HG03060 (cell line): ENCODE data around the gene EIF1.
A peak's percentile ranks its signal among the peaks of the same experiment; 100 is the strongest.
"Not testable (repeated sequence)": the region's sequence is repeated elsewhere in the genome, so short reads cannot be mapped to it uniquely, and the experiment has no call there.

Source experiments
- ATAC-seq: cut with Tn5 transposase; IDR thresholded peaks from one replicate; pipeline ENCODE4 v1.9.1; 2021; ENCODE audit warnings: low read depth, moderate number of reproducible peaks; ENCODE audit not compliant: unreplicated experiment

The EIF1 gene

DNA sequence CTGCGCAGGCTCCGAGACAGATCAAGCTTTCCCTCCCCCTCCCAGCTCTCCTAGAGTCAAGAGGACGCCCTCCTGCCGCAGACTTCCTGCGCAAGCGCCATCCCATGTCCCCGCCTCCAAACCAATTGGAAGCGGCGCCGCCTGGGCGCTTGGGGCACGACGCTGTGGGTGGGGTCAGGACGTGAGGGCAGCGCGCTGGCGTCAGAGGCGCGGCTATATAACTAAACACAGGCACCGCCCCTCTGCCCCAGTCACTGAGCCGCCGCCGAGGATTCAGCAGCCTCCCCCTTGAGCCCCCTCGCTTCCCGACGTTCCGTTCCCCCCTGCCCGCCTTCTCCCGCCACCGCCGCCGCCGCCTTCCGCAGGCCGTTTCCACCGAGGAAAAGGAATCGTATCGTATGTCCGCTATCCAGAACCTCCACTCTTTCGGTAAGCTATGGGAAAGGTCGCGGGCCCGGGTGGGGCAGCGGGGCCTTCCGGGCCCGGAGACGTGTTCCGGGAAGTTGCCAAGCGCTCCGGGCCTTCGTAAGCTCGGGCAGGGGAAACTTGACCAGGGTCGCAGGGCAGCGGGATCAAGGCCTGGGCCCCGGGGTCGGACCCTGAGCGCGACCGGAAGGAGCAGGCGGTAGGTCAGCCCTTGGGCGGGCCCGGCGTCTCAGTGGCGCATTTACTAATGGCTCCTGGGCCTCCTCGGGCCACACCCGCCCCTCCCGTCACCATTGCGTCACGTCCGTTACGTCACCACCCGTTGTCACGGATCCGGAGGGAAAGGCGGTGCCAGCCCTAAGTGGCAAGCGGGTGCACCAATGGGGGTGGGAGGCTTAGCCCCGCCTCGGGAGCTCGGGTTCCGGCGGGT is at the start of gene EIF1:
EIF1 (plus strand) TSS at position 245 of the 856 bp plus-strand sequence; CDS start at position 399, 154 bp downstream.
- ATAC-seq = peak; percentile 42

DNA sequence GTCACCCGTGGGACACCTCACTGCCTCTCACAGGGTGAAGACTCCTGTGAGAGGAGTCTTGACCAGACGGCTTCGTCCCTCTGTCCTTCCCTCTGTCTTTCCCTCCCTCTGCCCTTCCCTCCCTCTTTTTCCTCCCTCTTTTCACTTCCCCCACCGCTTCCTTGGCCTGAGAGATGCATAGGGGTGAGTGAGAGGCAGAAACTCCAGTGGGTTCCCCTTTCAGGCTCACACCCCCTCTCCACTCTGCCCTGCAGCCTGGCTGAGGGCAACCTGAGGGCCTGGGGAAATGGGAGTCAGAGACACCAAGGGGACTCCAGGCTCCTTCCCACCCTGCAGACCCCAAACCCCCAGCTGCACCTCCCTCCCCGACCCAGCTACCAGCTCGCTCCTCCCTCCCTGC is 49.7 kb upstream of the EIF1 start:
- ATAC-seq = no peak

DNA sequence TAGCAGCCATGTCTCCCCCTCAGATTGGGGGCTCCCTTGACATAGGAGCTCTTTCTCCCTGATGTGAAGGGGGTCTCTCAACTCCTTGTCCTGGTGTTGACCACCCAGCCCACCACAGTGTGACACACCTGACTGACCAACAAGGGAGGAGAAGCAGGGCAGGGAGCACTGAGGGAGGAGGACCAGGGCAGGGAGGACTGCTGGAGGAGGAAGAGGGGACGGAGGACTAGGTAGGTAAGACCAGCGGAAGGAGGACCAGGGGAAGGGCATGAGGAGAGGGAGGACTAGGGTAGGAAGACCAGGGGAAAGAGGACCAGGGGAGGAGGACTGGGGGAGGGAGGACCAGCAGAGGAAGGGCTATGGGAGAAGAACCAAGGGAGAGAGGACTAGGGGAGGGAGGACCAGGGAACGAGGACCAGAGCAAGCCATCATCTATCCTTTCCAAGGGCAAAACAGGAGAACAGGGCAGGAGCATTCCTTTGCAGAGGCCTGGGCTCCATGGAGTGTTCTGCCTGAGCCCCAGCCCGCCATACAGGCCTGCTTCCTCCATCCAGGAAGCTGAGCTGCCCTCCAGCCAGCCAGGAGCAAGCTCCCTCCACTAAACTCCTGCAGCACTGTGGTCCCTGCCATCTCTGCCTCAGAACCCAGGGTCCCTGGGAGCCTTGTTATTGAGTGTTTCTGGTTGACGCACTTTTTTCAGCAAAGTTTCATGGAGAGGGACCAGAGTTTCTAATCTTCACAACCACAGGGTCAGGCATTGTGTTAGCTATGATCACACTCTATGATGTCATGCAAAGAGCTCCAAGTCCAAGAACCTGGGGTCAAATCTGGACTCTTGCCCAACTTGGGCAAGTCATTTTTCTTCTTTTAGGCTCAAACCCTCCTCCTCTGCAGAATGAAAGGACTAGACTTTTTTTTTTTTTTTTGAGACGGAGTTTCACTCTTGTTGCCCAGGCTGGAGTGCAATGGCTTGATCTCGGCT is 48.9 kb upstream of the EIF1 start:
- no peak for ATAC-seq

DNA sequence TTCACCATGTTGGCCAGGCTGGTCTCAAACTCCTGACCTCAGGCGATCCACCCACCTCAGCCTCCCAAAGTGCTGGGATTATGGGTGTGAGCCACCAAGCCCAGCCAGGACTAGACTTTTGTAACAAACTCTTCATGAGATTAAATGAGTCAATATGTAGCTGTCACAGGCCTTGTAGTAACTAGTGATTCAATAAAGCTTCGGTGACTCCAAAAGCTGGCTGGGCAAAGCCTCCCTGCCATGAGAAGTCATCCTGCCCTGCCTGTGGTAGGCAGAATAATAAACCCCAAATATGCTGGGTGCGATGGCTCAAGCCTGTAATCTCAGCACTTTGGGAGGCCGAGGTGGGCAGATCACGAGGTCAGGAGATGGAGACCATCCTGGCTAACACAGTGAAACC is 48.1 kb upstream of the EIF1 start:
- ATAC-seq = not testable (repeated sequence)

DNA sequence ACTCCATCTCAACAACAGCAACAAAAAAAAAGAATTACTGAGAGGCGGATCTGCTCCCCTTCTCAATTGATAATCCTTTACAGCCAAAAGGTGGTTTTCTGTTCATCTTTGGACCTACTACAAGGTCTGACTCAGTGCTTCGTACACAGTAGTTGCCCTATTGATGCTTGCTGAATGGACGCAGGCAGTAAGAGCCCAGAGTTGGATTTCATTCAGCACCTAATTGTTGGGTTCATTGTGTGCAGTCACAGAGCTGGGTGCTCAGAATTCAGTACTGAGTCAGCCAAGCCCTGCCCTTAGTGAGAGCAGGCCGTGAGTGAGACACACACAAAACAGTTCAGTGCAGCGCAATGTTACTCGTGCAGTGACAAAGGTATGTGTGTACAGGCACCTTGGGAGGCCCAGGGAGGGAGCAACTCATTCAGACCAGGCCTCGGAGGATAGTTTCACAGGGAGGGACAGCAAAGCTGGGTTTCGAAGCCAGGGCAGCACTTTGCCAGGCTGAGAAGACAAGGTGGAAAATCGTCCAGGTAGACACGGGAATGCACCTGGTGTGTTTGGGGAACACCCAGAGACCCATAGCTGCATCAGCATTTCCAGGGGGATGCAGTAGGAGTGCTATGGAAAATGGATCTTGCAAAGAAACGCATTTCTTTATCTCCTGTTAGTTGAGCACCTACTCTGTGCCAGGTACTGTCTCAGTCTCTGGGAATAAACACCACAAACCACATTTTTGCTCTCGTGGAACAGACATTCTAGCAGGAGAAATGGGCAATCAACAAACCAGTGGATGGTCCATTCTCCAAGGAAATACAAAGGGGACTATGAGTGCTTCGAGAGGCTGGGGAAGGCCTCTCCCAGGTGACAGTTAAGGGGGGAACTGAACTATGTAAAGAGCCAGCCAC is 46.2 kb upstream of the EIF1 start:
- ATAC-seq = no peak

DNA sequence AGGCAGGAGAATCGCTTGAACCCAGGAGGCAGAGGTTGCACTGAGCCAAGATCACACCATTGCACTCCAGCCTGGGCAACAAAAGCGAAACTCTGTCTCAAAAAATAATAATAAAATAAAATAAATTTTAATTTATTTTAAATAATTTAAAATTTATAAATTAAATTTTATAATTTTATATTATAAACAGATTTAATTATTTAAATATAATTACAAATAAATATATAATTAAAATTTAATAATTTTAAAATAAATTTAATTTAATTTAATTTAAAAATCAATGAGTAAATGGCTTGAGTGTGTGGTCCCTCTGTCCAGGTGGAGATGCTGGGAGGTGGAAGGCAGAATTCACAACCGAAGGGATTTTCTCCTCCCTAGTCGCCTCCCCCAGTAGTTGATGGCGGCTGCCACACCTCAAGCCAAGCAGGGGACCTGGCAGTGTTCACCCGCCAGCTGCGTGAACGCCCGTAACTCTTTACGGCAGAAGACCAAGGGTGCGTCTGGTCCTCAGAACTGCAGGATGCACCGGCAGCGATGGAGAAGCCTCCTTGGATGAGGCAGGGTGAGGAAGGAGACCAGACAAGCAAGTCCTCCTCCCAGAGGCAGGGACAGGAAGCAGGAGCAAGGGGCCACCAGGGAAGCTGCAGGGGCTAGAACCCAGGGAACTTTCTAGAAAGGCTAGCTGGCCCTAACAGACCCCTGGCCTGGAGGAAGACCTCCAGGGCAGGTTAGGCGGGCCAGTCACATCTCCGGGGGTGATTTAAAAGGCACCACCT is 41.5 kb upstream of the EIF1 start:
- no peak for ATAC-seq

DNA sequence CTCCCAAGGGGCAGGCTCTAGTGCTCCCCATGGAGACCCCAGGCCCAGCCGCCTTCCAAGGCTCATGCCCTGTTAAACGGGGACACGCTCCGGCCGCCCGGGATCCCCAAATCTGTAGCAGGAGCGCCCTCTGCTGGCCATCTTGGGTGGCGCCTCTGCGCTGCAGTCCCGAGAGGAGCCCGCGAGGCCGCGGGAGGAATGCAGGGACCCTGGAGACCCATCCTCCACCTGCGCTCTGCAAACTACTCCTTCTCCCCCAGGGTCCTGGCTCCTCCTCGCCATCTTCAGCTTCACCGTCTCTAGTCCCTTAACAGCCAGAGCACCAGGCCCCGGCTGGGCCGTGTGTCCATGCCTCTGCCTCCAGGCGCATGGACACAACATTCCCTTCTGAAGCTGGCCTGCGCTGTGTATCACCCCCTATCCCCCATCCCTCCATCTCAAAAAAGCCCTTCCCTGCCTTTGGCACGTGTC is 40.7 kb upstream of the EIF1 start:
- ATAC-seq = no peak

DNA sequence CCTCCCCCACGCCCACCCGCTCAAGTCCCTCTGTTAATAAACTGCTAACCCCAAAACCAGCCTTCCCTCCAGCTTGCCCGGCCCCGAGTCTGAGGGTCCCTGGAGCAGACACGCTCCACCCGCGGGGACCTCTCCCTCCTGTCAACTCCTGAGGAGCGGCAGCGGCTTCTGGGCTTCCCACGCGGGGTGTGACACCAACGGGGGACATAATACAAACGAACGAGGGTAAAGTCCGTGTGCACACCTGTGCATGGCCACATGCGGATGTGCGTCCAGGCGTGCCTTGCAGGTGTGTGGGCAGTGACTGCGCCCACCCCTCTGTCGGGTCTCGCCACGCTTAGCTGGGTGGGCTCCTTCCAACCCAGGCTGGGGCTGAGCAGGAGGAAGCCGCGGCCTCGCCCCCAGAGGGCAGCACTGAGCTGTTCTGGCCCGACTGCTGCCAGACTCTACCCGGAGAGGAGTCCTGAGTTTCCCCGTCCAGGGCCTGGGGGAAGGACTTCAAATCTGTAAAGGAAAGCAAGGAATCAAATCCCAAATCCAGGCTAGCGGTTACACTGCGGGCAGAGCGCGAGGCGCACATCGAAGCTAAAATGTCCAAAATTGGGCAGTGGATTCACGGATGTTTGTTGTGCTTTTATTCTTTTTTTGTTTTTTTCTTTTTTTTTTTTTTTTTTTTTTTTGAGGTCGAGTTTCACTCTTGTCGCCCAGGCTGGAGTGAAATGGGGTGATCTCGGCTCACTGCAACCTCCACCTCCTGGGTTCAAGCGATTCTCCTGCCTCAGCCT is 40.1 kb upstream of the EIF1 start:
- ATAC-seq = no peak

DNA sequence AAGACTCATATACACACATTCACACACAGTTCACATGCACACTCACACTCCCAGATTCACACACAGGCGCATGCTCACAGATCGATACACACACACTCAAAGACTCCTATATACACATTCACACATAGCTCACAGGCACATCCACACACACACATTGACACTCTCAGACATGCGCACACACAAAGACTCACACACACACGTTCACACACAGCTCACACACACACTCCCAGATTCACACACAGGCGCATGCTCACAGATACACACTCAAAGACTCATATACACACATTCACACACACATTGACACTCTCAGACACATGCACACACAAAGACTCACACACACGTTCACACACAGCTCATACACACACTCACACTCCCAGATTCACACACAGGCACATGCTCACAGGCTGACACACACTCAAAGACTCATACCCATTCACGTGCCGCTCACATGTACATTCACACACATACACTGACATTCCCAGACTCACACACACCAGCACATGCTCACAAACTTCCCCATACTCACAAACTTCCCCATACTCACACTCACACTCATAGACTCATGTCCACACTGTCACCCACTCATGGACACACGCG is 38.7 kb upstream of the EIF1 start:
- ATAC-seq = no peak

DNA sequence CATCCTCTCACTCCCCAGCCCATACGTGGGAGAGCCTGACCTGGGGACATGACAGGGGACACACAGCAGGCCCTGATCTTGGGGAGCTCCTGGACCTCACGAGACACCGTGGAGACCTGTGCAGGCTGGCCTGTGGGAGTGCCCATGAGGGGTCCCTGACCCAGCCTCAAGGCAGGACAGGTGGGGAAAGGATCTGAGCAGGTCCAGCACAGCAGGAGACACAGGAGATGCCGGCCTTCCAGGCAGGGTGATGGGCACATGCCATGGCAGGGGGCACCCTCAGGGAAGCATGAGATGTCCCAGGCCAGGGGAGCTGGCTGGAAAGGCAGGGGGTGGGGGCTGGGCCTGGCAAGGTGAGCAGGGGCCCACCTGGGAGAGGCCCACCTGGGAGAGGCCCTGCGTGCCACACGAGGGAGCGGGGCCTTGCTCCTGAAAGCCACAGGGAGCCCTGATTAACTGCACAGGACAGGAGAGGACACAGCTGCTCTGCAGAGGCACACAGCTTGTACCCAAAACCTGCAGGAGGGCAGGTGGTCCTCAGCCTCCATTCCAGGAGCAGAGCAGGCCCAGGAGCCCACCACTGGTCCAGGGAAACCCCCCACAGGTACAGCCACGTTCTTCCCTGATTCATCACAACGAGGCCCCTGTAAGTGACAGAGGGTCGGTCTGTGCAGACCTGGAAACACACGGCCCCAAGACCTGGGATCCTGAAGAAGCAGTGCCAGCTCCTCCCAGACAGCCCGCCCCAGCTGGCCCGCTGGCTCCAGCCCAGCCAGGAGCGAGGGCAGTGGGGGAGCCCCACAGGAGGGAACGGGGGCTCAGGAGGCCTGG is 37.7 kb upstream of the EIF1 start:
- ATAC-seq = no peak

DNA sequence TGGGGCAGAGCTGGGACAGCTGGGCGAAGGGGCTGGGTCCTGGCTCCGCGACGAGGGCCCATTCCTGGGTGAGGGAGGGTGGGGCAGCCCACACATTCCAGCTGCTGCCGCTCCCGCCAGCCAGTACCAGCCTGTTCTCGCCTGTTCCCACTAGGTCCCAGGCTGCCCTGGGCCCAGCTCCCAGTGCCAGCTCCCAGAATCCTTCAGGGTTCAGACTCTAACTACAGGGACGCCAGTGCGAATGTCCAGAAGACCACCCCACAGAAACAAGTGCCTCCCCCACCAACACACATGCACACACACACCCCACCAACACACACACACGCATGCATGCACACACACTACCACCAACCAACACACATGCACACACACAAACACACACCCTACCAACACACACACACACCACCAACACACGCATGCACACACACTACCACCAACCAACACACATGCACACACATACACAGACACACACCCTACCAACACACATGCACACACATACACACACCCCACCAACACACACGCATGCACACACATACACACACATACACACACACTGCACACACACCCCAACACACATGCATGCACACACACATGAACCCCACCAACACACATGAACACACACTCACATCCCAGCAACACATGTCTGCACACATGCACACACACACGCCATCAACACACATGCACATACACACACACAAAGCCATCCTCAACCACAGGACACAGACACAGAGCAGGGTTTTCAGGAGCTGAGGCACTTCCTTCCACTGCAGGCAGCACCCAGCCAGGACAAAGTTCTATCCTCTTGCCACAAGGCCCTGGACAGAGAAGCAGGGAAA is 36.8 kb upstream of the EIF1 start:
- no peak for ATAC-seq

DNA sequence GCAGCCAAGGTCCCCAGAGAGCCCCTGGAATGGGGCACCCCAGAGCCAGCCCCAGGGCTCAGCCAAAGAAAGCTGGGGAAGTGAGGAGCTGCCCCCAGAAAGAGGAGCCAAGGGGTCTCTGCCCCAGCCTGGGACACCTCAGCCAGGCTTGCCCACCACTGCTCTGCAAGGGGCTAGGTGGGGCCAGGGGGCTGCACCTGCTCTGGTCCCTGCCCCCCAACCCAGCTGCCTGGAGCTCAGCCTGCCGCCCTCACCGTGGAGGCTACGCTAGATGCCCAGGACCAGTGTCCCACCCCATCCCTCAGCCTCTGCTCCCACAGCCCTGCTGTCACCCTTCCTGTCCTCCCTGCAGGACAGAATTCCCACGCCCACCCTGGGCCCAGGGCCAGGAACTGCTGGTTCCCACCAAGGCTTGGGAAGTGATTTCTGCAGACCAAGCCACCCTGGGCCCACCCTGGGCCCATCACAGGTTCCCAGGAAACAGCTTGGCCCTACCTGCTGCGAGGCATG is 36.2 kb upstream of the EIF1 start:
- ATAC-seq = no peak

DNA sequence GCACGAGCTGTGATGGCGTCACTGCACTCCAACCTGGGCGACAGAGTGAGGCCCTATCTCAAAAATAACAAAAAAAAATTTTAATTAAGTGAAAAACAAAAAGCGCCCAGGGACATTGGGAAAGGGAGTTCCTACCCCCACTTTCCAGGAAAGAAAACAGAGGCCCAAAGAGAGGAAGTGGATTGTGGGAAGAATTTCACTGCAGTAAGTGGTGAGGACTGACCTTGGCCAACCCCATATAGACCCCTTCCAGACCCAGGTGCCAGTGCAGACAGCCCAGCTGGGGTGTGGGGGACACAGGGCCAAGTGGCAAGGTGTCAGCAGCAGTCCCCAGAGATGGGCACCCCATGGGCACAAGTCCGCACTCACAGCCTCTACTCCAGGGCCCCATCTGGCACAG is 35.3 kb upstream of the EIF1 start:
- no peak for ATAC-seq

DNA sequence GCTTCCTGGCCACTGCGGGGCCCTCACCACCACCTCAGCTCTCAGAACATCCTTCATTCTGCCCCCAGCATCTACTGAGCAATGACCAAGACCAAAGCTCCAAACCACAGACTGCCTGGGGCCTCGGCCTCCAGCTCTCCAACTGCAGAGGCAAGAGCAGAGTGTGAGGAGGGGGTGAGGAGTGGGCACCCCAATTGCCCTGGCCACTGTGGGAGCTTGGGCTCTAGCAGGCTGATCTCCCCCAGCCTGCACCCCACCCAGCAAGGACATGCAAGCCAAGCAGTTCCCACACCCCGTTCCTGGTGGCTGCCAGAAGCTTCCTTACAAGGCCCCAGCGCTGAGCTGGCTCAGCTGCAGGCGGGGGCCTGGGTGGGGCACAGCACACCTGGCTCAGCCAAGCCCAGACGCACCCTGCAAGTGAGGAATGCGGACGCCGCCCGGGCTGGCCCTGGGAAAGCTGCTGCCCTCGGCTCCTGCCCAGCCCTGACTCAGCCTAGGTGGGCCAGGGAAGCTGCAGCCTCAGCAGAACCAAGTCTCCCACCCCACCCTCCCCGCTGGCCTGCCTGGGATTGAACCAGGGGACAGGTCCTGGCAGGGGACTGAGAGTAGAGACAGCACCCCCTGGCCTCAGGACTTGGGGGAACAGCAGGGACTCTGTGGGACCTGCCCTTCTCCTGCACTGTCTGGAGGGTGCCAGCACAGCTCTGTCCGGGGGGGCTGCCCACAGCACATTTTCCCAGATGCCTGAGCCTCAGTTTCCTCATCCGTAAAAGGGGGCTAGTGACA is 34.6 kb upstream of the EIF1 start:
- ATAC-seq = no peak
